HepG2 (cell line): Measurements from ENCODE around the gene ATRAID. TPM values are rescaled to one million over a fixed set of nuclear protein-coding genes. Genes with fewer than 3 reads are reported as not detected.

ENCODE experiments used
- DDIT3 ChIP-seq: sonication (generic); formaldehyde crosslinking; IDR thresholded peaks from 2 replicates; pipeline ENCODE4 v1.4.0; 2020; ENCODE audit warnings: mild to moderate bottlenecking, missing genetic modification reagents
- DMAP1 ChIP-seq: IDR thresholded peaks from 2 replicates; pipeline ENCODE4 v1.6.1; 2016
- EED ChIP-seq: sonication (generic); formaldehyde crosslinking; IDR thresholded peaks from 2 replicates; pipeline ENCODE4 v1.5.0; 2020; ENCODE audit warnings: mild to moderate bottlenecking, missing genetic modification reagents
- FOXC1 ChIP-seq: sonication (generic); formaldehyde crosslinking; IDR thresholded peaks from 2 replicates; pipeline ENCODE4 v1.8.0; 2022; ENCODE audit warnings: mild to moderate bottlenecking, missing genetic modification reagents, borderline replicate concordance
- GTF3A ChIP-seq: sonication (generic); formaldehyde crosslinking; conservative IDR thresholded peaks from 2 replicates; pipeline ENCODE4 v1.4.0; 2020; ENCODE audit warnings: mild to moderate bottlenecking, missing genetic modification reagents
- KLF15 ChIP-seq: sonication (generic); formaldehyde crosslinking; IDR thresholded peaks from 2 replicates; pipeline ENCODE4 v1.8.1; 2023; ENCODE audit warnings: borderline replicate concordance, mild to moderate bottlenecking, inconsistent platforms, missing genetic modification reagents, mixed read lengths
- MEIS2 ChIP-seq: sonication (generic); formaldehyde crosslinking; IDR thresholded peaks from 2 replicates; pipeline ENCODE4 v1.9.0; 2021; ENCODE audit warnings: mild to moderate bottlenecking, missing genetic modification reagents
- PCBP1 ChIP-seq: fragments of 200-400 bp; formaldehyde crosslinking; IDR thresholded peaks from 2 replicates; pipeline ENCODE4 v1.6.1; 2017; ENCODE audit warnings: mild to moderate bottlenecking, low read depth, low read length, borderline replicate concordance
- RBFOX2 ChIP-seq: fragments of 200-400 bp; formaldehyde crosslinking; IDR thresholded peaks from 2 replicates; pipeline ENCODE4 v1.6.1; 2017; ENCODE audit warnings: low read depth, mild to moderate bottlenecking, low read length
- SMAD9 ChIP-seq: sonication (generic); formaldehyde crosslinking; IDR thresholded peaks from 2 replicates; pipeline ENCODE4 v1.5.1; 2020; ENCODE audit warnings: mild to moderate bottlenecking, missing genetic modification reagents
- TFDP1 ChIP-seq: IDR thresholded peaks from 2 replicates; pipeline ENCODE4 v1.6.1; 2016; ENCODE audit warnings: missing compliant biosample characterization, missing genetic modification reagents, borderline replicate concordance
- ZBTB46 ChIP-seq: sonication (generic); formaldehyde crosslinking; IDR thresholded peaks from 2 replicates; pipeline ENCODE4 v1.4.0; 2020; ENCODE audit warnings: mild to moderate bottlenecking, missing genetic modification reagents, borderline replicate concordance
- ZMAT3 ChIP-seq: sonication (generic); formaldehyde crosslinking; conservative IDR thresholded peaks from 2 replicates; pipeline ENCODE4 v1.7.0; 2021; ENCODE audit warnings: missing genetic modification reagents
- ZNF460 ChIP-seq: sonication (generic); formaldehyde crosslinking; IDR thresholded peaks from 2 replicates; pipeline ENCODE4 v1.5.1; 2020; ENCODE audit warnings: missing genetic modification reagents, mild to moderate bottlenecking, borderline replicate concordance
- ZNF616 ChIP-seq: sonication (generic); formaldehyde crosslinking; IDR thresholded peaks from 2 replicates; pipeline ENCODE4 v1.5.0; 2020; ENCODE audit warnings: low read depth, mild to moderate bottlenecking, missing genetic modification reagents
- polyA plus RNA-seq, 8 experiments: library from polyadenylated mRNA; depleted of rRNA in 3 of 8; stranded (reverse) in 7 of 8; unstranded in 1 of 8; fragments of >200 nt; fragmentation: Illumina TruSeq in 4 of 8; extraction: Trizol in 4 of 8; gene quantifications; 2 replicates each; pipeline versions ENCODE4 v1.2.1 to v1.2.3, GENCODE V29; 2011 to 2016; ENCODE audit warnings: low read depth in 4 of 8, missing spikeins in 1 of 8, mixed read lengths in 1 of 8; ENCODE audit not compliant: insufficient read depth in 1 of 8
- total RNA-seq, 5 experiments: library from RNA; depleted of rRNA; stranded (reverse); fragments of >200 nt; fragmentation: Illumina TruSeq; extraction: Trizol; gene quantifications; 2 replicates each; pipeline ENCODE4 v1.2.3, GENCODE V29; 2016; ENCODE audit warnings: low read depth in 1 of 5
- TF ChIP-seq, protein P1 (sequence below): sonication (generic); formaldehyde crosslinking; IDR thresholded peaks from 2 replicates; pipeline ENCODE4 v1.4.0; 2020; ENCODE audit warnings: missing genetic modification reagents
- TF ChIP-seq, protein P2 (sequence below): sonication (generic); formaldehyde crosslinking; IDR thresholded peaks from 2 replicates; pipeline ENCODE4 v1.4.0; 2020; ENCODE audit warnings: low read depth, missing genetic modification reagents

Gene ATRAID
- total and polyA plus RNA-seq, 2 of the 13 experiments (the other 11 are each of a cell fraction or from before 2014, with no cell fraction given) = 207 to 382 TPM

- TF ChIP-seq ZBTB46 (CRISPR knock-in tag) (no peak), FOXC1 (CRISPR knock-in tag) (peak; percentile 44; the same call in 1 of the 2 replicates), PCBP1 (no peak), DMAP1 (CRISPR knock-in tag) (peak; percentile 77; the same call in 1 of the 2 replicates), GTF3A (CRISPR knock-in tag) (no peak), KLF15 (CRISPR knock-in tag) (no peak), TFDP1 (CRISPR knock-in tag) (peak; percentile 92), ZMAT3 (CRISPR knock-in tag) (peak; percentile 70; the same call in 1 of the 2 replicates), SMAD9 (no peak), EED (CRISPR knock-in tag) (no peak), RBFOX2 (peak; percentile 91), MEIS2 (CRISPR knock-in tag) (no peak; the same call in 1 of the 2 replicates), ZNF616 (CRISPR knock-in tag) (peak; percentile 77; the same call in 1 of the 2 replicates), ZNF460 (CRISPR knock-in tag) (no peak), DDIT3 (CRISPR knock-in tag) (no peak)
- TF ChIP-seq, protein P1, sequence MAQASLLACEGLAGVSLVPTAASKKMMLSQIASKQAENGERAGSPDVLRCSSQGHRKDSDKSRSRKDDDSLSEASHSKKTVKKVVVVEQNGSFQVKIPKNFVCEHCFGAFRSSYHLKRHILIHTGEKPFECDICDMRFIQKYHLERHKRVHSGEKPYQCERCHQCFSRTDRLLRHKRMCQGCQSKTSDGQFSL (CRISPR knock-in tag) = 0 out of 2 replicates have a peak, but pooled peaks have one; percentile 33
- TF ChIP-seq, protein P2, sequence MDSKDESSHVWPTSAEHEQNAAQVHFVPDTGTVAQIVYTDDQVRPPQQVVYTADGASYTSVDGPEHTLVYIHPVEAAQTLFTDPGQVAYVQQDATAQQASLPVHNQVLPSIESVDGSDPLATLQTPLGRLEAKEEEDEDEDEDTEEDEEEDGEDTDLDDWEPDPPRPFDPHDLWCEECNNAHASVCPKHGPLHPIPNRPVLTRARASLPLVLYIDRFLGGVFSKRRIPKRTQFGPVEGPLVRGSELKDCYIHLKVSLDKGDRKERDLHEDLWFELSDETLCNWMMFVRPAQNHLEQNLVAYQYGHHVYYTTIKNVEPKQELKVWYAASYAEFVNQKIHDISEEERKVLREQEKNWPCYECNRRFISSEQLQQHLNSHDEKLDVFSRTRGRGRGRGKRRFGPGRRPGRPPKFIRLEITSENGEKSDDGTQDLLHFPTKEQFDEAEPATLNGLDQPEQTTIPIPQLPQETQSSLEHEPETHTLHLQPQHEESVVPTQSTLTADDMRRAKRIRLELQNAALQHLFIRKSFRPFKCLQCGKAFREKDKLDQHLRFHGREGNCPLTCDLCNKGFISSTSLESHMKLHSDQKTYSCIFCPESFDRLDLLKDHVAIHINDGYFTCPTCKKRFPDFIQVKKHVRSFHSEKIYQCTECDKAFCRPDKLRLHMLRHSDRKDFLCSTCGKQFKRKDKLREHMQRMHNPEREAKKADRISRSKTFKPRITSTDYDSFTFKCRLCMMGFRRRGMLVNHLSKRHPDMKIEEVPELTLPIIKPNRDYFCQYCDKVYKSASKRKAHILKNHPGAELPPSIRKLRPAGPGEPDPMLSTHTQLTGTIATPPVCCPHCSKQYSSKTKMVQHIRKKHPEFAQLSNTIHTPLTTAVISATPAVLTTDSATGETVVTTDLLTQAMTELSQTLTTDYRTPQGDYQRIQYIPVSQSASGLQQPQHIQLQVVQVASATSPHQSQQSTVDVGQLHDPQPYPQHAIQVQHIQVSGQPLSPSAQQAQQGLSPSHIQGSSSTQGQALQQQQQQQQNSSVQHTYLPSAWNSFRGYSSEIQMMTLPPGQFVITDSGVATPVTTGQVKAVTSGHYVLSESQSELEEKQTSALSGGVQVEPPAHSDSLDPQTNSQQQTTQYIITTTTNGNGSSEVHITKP (CRISPR knock-in tag) = no peak
Measured at GRCh38 chr2:27217173-27218121, 5.6 kb downstream of the ATRAID start, which contains the start of gene CAD (continued).
